Measurements from ENCODE around the gene GPATCH2.
"Not testable (repeated sequence)": the region's sequence is repeated elsewhere in the genome, so short reads cannot be mapped to it uniquely, and the experiment has no call there.

Gene GPATCH2

GRCh38 chr1:217524787-217525520 lies 105.9 kb downstream of the GPATCH2 start:
- no peak for DNase-seq

- DNase-seq = not testable (repeated sequence)
These were observed 107.0 kb downstream of the GPATCH2 start for GRCh38 chr1:217523921-217524320.

- no peak for DNase-seq
These were observed 108.6 kb downstream of the GPATCH2 start for GRCh38 chr1:217522277-217522676.

GRCh38 chr1:217521317-217521716 lies 109.6 kb downstream of the GPATCH2 start:
- DNase-seq = no peak

GRCh38 chr1:217506878-217507277 lies 124.0 kb downstream of the GPATCH2 start:
- DNase-seq = no peak

GRCh38 chr1:217498209-217498608 lies 132.7 kb downstream of the GPATCH2 start:
- DNase-seq = no peak

- no peak for DNase-seq
These were observed 135.6 kb downstream of the GPATCH2 start for GRCh38 chr1:217495249-217495648.

- no peak for DNase-seq
These were observed 136.1 kb downstream of the GPATCH2 start for GRCh38 chr1:217494767-217495166.

GRCh38 chr1:217493290-217493689 lies 137.6 kb downstream of the GPATCH2 start:
- no peak for DNase-seq

- DNase-seq = no peak
These were observed 146.0 kb downstream of the GPATCH2 start for GRCh38 chr1:217484871-217485270.

GRCh38 chr1:217482356-217483102 lies 148.4 kb downstream of the GPATCH2 start:
- DNase-seq = peak in 1 of 2 experiments; percentile 11

- DNase-seq = no peak
These were observed 152.4 kb downstream of the GPATCH2 start for GRCh38 chr1:217478450-217478849.

GRCh38 chr1:217472915-217473314 lies 158.0 kb downstream of the GPATCH2 start:
- DNase-seq = no peak

GRCh38 chr1:217471403-217471802 lies 159.5 kb downstream of the GPATCH2 start:
- DNase-seq = no peak

- DNase-seq = no peak
These were observed 160.9 kb downstream of the GPATCH2 start for GRCh38 chr1:217469983-217470382.

- DNase-seq = no peak
These were observed 165.8 kb downstream of the GPATCH2 start for GRCh38 chr1:217465102-217465501.

- DNase-seq = no peak
These were observed 168.2 kb downstream of the GPATCH2 start for GRCh38 chr1:217462666-217463065.

GRCh38 chr1:217462159-217462558 lies 168.7 kb downstream of the GPATCH2 start:
- no peak for DNase-seq

GRCh38 chr1:217457016-217457415 lies 173.9 kb downstream of the GPATCH2 start:
- no peak for DNase-seq

GRCh38 chr1:217456261-217456660 lies 174.6 kb downstream of the GPATCH2 start:
- DNase-seq = no peak

- DNase-seq = no peak
These were observed 177.1 kb downstream of the GPATCH2 start for GRCh38 chr1:217453816-217454215.

- DNase-seq = no peak
These were observed 181.5 kb downstream of the GPATCH2 start for GRCh38 chr1:217449370-217449769.

- DNase-seq = no peak
These were observed 187.0 kb downstream of the GPATCH2 start for GRCh38 chr1:217443845-217444244.

- no peak for DNase-seq
These were observed 193.5 kb downstream of the GPATCH2 start for GRCh38 chr1:217437376-217437775.

Data from stimulated activated CD4-positive, alpha-beta T cell treated with anti-CD3 and anti-CD28 coated beads, Interleukin-4, amount 100 ng/mL, for 4 hours (primary cell).